ENCODE results near the gene PABPN1. TPM values are rescaled to one million over a fixed set of nuclear protein-coding genes. Genes with fewer than 3 reads are reported as not detected.
A peak's percentile ranks its signal among the peaks of the same experiment; 100 is the strongest.
"Not testable (repeated sequence)": the region's sequence is repeated elsewhere in the genome, so short reads cannot be mapped to it uniquely, and the experiment has no call there.

PABPN1 gene
- polyA plus RNA-seq, 1 donor: 114 TPM

GRCh38 chr14:23301288-23301968 is 19.8 kb upstream of the PABPN1 start:
- peak; percentile 96 for DNase-seq (ENCODE audit: low read depth)

DNA sequence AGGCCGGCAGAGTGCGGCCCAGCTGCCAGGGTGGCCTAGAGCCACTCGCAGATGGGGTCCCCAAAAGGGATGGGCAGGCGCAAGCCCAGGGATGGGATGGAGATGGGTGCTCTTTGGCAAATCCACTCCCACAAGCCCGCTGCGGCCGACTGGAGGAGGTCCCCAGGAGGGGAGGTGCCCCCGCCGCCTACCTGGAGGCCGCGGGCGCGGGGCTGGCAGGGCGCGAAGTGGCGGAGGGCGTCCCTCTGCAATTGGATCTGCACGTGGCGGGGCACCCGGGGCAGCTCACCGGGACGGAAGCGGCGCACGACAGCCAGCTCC is 19.3 kb upstream of the PABPN1 start:
- DNase-seq (ENCODE audit: low read depth): no peak

DNA sequence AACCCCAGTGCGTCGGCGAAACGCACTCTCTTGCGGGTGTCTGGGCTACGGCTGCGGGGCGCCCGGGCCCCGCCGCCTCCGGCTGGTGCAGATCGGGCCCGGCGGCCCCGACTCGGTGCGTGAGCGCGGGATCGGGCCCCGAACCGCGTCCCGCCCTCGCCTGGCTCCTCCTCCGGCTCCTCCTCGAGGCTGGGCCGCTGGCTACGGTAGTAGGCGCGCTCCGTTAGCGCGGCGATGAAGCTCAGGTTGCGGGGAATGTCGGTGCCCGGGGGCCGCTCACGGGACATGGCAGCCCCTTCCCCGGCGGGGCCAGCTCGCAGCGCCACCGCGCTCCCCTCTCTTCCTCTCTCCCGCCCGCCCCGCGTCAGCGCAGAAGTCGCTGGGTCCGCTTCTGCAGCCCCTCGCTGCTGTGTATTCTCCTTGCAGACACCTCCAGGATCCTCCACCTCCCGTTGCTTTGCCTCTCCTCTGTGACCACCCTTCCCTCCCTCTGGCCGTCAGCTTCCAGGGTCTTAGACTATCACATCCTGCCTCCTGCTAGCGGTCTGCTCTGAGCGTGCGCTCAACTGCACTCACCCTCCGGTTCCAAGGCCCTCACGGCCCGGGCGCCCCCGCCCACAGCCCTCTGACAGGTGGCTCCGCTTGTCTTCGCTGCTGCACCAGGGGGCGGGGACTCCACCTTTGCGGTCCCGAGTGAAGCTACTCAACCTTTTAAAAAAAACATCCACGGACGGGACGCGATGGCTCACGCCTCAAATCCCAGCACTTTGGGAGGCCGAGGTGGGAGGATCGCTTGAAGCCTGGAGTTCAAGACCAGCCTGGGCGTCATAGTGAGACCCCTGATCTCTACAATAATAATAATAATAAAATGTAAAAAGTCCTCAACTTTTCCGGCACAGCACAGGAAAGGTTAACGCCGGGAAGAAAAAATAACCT is 18.7 kb upstream of the PABPN1 start, which contains the start of gene PPP1R3E:
TSS of gene PPP1R3E (minus strand) at position 570 of the 936 bp plus-strand sequence. CDS start at position 287, 283 bp downstream.
- DNase-seq (ENCODE audit: low read depth): no peak

DNA sequence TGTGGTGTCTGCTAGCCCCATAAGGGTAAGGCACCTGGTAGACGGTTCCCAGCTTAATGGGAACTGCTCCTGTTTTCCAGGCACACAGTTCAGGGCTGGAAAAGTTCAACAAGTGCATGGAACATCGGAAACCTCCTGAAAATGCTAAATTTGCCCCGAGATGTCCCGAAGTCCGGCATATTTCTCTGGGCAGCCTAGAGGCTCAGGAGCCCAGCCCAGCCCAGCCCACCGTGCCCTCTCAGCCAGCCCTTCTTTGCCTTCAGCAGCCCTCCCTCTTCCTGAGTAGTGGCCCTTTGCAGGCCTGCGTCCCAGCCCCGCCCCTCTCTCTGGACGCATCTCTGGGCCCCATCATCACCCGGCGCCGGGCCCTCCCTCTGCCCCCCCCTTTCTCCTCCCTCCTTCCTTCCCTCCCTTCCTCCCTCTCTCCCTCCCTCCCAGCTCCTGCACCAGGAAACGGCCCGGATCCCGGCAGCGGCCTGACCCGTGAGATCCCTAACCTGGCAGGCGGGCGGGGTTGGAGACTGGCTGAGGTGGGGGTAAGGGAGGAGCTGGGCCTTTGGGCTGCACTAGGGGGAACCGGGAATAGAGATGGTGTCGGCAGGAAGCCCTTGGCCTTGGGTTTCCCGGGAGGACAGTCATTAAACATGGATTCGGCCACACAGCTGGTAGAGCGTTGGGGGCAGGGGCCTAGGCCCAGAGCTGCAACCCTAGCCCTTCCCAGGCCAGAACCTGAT is 14.7 kb upstream of the PABPN1 start, which contains the start of gene BCL2L2:
TSS of gene BCL2L2 (plus strand) at position 422 of the 734 bp plus-strand sequence. CDS start 935 bp downstream, outside the sequence.
- DNase-seq (ENCODE audit: low read depth): no peak

- no peak for DNase-seq (ENCODE audit: low read depth)
These were observed 14.1 kb upstream of the PABPN1 start for GRCh38 chr14:23307146-23307530.

DNA sequence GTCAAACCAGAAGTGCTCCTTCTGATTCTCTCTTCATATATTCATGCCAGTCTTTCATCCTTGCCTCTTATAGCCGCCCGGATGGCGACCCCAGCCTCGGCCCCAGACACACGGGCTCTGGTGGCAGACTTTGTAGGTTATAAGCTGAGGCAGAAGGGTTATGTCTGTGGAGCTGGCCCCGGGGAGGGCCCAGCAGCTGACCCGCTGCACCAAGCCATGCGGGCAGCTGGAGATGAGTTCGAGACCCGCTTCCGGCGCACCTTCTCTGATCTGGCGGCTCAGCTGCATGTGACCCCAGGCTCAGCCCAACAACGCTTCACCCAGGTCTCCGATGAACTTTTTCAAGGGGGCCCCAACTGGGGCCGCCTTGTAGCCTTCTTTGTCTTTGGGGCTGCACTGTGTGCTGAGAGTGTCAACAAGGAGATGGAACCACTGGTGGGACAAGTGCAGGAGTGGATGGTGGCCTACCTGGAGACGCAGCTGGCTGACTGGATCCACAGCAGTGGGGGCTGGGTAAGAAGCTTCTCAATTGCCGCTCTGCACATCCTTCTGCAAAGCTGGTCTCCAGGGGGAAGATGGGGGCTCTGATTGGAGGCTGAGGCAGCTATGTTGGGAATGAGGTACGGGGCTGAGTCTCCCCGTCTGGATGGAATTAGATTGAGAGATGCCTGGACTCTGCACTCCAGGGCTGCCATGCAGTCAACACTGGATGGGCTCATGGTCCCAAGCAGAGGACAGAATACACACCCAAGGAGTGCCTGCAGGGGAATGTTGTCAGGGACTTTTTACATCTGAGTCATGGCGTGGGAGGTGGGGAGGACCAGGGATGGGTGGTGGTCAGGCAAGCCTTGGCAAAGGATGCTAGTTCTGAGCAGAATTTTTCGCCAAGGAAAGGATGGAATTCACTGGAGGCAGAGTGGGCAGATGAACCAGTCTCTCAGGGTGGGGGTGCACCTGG is 13.3 kb upstream of the PABPN1 start:
- DNase-seq (ENCODE audit: low read depth): no peak

DNA sequence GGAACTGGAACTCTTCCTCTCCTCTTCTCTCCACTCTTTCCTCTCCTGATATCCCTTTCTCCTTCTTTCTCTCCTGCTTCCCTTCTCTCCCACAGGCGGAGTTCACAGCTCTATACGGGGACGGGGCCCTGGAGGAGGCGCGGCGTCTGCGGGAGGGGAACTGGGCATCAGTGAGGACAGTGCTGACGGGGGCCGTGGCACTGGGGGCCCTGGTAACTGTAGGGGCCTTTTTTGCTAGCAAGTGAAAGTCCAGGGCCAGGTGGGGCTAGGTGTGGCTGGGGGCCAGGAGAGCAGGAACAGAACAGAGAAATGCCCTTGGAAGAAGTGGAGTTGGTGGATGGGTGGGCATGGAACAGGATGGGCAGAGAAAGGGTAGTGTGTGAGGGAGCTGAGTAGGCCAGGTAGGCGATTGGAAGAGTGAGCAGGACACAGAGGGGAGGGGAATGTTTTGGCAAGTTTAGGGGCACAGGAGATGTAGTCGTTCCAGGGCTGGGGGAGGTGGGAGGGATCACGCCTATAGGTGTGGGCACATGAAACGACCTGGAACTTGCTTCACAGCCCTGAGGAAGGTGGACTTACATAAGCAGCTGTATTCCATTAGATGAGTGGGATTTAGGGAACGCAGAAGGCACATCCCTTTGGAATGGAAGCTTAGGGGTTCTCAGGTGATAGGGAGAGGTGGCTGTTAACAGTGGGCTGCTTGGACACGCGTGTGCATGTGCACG is 12.4 kb upstream of the PABPN1 start:
- no peak for DNase-seq (ENCODE audit: low read depth)

DNA sequence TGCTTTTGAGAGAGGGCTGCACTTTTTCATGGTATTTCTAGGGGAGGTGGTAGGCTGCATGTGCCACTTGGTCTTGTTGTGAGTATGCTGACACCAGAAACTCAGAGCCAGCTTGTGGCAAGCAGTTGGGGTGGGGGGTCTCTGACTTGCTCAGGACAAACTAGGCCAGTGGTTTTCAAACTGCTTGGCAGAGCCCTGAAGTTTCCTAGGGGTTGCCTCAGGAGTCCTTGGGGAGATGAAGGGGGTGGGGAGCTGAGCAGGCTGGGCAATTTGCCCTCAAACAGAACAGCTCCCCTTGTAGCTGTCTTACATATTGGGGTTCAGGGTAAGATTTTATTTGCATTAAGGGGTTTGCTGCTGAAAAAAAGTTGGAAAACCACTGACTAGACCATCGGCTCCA is 10.7 kb upstream of the PABPN1 start:
- no peak for DNase-seq (ENCODE audit: low read depth)

DNA sequence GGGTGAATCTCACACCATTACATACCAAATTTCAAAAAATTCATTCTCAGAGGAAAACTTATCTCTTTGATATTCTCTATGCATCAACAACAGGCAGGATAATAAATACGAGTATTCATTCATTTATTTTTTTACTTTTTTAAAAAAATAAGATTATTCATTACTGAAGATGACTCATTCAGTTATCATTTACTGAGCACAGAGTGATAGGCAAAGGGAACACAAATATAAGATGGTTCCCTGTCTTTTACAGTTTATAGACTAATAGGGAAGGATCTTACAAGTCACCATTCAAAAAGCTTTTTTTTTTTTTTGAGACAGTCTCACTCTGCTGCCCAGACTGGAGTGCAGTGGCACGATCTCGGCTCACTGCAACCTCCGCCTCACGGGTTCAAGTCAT is 5.0 kb upstream of the PABPN1 start:
- no peak for DNase-seq (ENCODE audit: low read depth)

GRCh38 chr14:23319746-23320583 is 1.3 kb upstream of the PABPN1 start:
- DNase-seq (ENCODE audit: low read depth): no peak

GRCh38 chr14:23321572-23322547 is 603 bp downstream of the PABPN1 start:
- no peak for DNase-seq (ENCODE audit: low read depth)

- DNase-seq (ENCODE audit: low read depth): no peak
These were observed 1.6 kb downstream of the PABPN1 start for GRCh38 chr14:23322568-23323517.

DNA sequence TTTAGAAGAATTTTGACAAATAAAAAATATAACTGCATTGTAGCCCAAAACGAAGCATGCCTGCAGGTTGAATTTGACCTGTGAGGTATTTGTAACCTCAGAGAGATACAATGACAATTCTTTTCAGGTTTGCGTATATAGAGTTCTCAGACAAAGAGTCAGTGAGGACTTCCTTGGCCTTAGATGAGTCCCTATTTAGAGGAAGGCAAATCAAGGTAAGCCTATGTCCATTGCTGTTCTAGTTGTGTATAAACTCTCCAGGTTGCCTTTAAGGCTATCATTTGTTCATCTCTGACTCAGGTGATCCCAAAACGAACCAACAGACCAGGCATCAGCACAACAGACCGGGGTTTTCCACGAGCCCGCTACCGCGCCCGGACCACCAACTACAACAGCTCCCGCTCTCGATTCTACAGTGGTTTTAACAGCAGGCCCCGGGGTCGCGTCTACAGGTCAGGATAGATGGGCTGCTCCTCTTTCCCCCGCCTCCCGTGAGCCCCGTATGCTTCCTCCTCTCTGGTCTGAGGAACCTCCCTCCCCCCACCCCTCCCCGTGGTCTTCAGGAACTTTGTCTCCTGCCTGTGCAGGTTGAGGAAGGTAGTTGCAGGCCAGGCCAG is 2.7 kb downstream of the PABPN1 start:
- DNase-seq (ENCODE audit: low read depth): no peak

DNA sequence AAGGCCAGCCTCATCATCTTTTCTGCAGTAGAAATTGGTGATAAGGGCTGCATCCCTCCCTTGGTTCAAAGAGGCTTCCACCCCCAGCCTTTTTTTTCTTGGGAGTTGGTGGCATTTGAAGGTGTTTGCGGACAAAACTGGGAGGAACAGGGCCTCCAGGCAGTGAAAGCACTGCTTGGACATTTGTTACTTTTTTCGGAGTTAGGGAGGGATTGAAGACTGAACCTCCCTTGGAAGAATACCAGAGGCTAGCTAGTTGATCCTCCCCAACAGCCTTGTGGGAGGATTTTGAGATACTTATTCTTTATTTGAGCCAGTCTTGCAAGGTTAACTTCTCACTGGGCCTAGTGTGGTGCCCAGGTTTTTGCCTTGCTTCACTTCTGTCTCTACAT is 3.2 kb downstream of the PABPN1 start:
- no peak for DNase-seq (ENCODE audit: low read depth)

DNA sequence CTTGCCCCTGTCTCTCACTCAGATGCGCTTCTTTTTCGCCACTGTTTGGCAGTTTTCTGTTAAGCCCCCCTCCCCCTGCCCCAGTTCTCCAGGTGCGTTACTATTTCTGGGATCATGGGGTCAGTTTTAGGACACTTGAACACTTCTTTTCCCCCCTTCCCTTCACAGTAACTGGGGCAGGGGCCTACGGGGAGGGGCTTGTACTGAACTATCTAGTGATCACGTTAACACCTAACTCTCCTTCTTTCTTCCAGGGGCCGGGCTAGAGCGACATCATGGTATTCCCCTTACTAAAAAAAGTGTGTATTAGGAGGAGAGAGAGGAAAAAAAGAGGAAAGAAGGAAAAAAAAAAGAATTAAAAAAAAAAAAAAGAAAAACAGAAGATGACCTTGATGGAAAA is 3.7 kb downstream of the PABPN1 start:
- DNase-seq (ENCODE audit: low read depth): no peak

DNA sequence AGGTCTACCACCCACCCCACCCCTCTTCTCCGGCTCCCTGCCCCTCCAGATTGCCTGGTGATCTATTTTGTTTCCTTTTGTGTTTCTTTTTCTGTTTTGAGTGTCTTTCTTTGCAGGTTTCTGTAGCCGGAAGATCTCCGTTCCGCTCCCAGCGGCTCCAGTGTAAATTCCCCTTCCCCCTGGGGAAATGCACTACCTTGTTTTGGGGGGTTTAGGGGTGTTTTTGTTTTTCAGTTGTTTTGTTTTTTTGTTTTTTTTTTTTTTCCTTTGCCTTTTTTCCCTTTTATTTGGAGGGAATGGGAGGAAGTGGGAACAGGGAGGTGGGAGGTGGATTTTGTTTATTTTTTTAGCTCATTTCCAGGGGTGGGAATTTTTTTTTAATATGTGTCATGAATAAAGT is 4.5 kb downstream of the PABPN1 start:
- DNase-seq (ENCODE audit: low read depth): not testable (repeated sequence)
